Skeletal muscle tissue (tissue), 4 donors: ENCODE measurements around the gene DOCK6. TPM values are rescaled to one million over a fixed set of nuclear protein-coding genes. Genes with fewer than 3 reads are reported as not detected.
A peak's percentile ranks its signal among the peaks of the same experiment; 100 is the strongest.
"Not testable (repeated sequence)": the region's sequence is repeated elsewhere in the genome, so short reads cannot be mapped to it uniquely, and the experiment has no call there.

Experiments
- H3K27ac ChIP-seq: one replicate; pipeline ENCODE4 v1.7.0; 2013; ENCODE audit warnings: mild to moderate bottlenecking, low read depth, low read length, inconsistent platforms
- H3K27me3 ChIP-seq, 3 donors: one replicate each; pipeline ENCODE4 v1.7.0; 2013; ENCODE audit warnings: low read length in 3 of 3; ENCODE audit not compliant: control insufficient read depth in 3 of 3, insufficient read depth in 3 of 3
- H3K36me3 ChIP-seq, 3 donors: one replicate each; pipeline ENCODE4 v1.7.0; 2013; ENCODE audit warnings: low read length in 3 of 3; ENCODE audit not compliant: control insufficient read depth in 3 of 3, insufficient read depth in 3 of 3
- H3K4me1 ChIP-seq, 3 donors: one replicate each; pipeline ENCODE4 v1.7.0; 2013; ENCODE audit warnings: low read length in 3 of 3, mild to moderate bottlenecking in 3 of 3; ENCODE audit not compliant: control insufficient read depth in 3 of 3, insufficient read depth in 3 of 3
- H3K4me3 ChIP-seq, 3 donors: one replicate each; pipeline ENCODE4 v1.7.0; 2013; ENCODE audit warnings: low read length in 3 of 3
- H3K9ac ChIP-seq, 3 donors: one replicate each; pipeline ENCODE4 v1.7.0; 2013; ENCODE audit warnings: low read length in 3 of 3, mild to moderate bottlenecking in 3 of 3, moderate library complexity in 2 of 3, low read depth in 1 of 3
- H3K9me3 ChIP-seq, 3 donors: one replicate each; pipeline ENCODE4 v1.7.0; 2013; ENCODE audit warnings: low read length in 3 of 3; ENCODE audit not compliant: control insufficient read depth in 3 of 3
- total RNA-seq: library from RNA; depleted of rRNA; stranded (reverse); fragments of >200 nt; gene quantifications from one replicate; pipeline ENCODE4 v1.2.3, GENCODE V29; 2014
- donor health status: Osteomylitis.

Gene DOCK6
- total RNA-seq, 1 donor from 2014 or later, result 16.2 TPM

DNA sequence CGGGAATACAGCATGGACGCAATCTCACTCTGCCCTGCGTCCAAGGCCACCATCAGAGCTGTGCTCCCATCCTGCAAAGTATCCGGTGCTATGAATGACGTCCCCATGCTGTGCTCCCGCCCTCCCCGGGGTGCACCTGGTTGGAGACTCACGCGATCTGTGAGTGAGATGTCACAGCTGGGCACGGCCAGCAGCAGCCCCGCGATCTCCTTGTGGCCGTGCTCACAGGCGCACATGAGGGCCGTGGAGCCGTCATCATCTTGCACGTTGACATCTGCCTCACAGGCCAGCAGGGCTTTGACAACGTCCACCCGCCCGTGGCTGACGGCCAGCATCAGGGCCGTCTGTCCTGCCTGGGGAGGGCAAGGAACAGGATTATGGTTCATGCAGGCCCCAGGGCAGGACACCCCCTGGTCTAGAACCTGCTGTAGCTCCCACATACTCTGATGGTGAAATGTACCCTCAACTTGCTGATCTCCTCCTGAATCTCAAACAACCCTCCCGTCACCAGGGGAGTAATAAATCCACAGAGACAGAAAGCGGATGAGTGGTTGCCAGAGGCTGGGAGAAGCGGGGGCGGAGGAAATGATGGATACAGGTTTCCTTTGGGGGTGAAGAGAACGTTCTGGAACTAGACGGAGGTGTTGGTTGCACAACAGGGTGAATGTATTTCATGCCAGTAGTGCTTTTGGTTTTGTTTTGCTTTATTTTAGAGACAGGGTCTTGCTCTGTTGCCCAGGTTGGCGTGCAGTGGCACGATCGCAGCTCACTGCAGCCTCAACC is 92.2 kb downstream of the DOCK6 start:
- Histone ChIP-seq H3K27ac (no peak overlapping the region), H3K4me1 (peaks cover 10 to 17% (median 13%) of the 10 kb centered on the region in 3 donors), H3K9ac (no peak overlapping the region), H3K9me3 (no peaks in the 10 kb centered on the region), H3K36me3 (peaks cover 46 to 59% (median 54%) of the 10 kb centered on the region in 3 donors), H3K27me3 (no peaks in the 10 kb centered on the region), H3K4me3 (no peak overlapping the region)

DNA sequence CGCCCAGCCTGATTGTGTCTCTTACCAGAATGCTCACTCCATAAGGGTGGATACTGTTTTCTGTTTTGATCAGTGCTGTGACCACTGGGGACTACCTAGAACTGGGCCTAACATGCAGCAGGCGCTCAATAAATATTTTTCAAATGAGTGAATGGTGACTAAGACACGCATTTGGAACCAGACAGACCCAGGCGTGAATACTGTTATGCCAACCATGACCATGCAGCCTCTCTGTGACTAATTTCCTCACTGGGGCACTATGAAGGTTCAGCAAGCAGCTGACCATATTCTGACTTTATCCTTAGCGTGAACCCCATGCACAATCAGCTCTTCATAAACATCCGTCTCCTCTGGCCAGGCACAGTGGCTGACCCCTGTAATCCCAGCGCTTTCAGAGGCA is 93.8 kb downstream of the DOCK6 start:
- Histone ChIP-seq H3K4me1 (peaks cover 18 to 26% (median 22%) of the 10 kb centered on the region in 3 donors), H3K36me3 (peaks cover 36 to 47% (median 44%) of the 10 kb centered on the region in 3 donors), H3K4me3 (no peak overlapping the region), H3K27ac (no peak overlapping the region), H3K27me3 (no peaks in the 10 kb centered on the region), H3K9ac (no peak overlapping the region), H3K9me3 (no peaks in the 10 kb centered on the region)

DNA sequence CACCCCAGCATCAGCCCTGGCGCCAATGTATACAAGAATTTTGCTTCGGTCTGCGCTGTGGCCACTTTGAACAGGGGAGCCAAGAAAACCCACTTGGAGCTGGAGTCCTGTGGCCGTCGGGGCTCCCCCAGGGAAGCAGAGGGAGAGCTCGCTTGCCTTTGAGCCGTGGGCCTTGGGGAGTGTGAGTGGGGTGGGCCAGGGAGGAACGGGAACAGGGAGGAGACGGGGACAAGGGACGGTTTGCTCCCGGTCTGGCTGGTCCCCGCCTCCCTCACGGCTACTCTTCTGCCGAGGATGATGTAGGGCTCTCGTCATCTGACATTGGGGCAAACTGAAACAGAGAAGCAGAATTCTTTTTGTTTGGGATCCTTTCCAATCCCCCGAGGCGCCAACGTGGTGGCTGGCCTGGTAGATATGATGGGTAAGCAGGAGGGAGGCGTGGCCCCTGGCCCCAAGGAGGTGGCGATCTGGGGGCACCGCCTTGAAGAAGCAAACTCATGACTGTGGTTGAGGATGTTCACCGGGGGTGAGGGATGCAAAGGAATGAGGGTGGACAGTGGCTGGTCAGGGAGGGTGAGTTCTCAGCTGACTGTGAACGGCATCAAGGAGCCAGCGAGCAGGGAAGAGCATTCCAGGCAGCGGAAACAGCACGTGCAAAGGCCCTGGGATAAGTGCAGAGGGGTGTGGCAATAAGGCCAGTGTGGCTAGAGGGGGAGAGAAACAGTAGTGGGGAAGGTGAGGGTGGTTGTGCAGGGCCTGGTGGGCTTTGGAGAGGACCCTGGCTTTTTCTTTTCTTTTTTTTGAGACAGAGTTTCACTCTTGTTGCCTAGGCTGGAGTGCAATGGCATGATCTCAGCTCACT is 95.8 kb downstream of the DOCK6 start:
- H3K36me3 ChIP-seq, result peaks cover 23 to 32% (median 31%) of the 10 kb centered on the region in 3 donors
- H3K9ac ChIP-seq, result no peak overlapping the region

DNA sequence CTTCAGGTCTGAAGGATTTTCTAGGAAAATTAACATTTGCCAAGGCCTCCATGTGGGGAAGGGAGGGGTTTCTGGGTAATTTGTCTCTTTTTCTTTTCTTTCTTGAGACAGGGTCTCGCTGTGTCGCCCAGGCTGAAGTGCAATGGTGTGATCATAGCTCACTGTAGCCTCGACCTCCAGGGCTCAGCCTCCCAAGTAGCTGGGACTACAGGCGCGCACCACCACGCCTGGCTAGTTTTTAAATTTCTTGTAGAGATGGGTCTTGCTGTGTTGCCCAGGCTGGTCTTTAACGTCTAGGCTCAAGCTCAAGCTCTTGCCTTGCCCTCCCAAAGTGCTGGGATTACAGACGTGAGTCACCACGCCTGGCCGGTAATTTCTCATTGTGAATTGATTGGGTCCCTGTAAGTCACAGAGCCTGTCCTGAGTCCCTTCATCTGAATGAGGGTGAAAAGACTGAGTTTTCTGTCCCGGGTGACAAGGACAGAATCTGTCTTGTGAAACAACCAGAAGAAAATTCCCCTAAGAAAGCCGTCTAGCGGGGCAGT is 96.8 kb downstream of the DOCK6 start:
- no peaks in the 10 kb centered on the region for H3K9me3 ChIP-seq
- peak overlapping the region in 1 of 3 donors; percentile 57 for H3K9ac ChIP-seq
- no peak overlapping the region for H3K4me3 ChIP-seq

More for the DNA sequence above, 95.8 kb downstream of the DOCK6 start:
- no peak overlapping the region for H3K4me3 ChIP-seq
- peaks cover 18 to 26% (median 22%) of the 10 kb centered on the region in 3 donors for H3K4me1 ChIP-seq
- H3K27me3 ChIP-seq, result no peaks in the 10 kb centered on the region
- peak overlapping the region; percentile 74 for H3K27ac ChIP-seq
- no peaks in the 10 kb centered on the region for H3K9me3 ChIP-seq

DNA sequence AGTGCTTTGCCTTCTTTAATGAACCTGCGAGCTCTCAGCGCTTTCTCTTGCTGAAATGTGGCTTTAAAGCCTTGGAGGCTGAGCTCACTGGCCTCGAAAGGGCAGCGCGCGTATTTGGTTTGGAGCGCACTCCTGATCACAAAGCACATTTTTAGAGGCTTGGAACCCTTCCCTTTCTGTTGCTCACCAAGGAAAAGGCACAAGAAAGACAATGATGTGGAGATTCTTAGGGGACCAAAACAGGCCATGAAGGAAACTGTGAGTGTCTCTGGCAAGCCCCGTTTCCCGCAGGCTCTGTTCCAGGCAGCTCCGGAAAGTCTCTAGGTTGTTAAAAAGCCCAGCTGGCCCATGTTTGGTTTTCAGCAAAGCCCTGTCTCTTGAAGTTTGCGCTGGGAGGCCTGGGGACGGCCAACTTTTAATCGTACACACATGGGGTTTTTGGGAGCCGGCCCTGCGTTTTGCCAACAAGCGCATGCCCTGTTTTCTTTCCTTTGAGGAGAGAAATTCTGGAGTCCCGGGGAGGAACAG is 97.4 kb downstream of the DOCK6 start:
- Histone ChIP-seq H3K27ac (peak overlapping the region; percentile 74), H3K4me1 (peaks cover 18 to 26% (median 24%) of the 10 kb centered on the region in 3 donors), H3K27me3 (no peaks in the 10 kb centered on the region), H3K36me3 (peaks cover 18 to 23% (median 23%) of the 10 kb centered on the region in 3 donors), H3K9me3 (no peaks in the 10 kb centered on the region), H3K4me3 (peak overlapping the region in 1 of 3 donors; percentile 46), H3K9ac (peak overlapping the region in 2 of 3 donors; percentile 57 to 61)

More for the DNA sequence above, 96.8 kb downstream of the DOCK6 start:
- peak overlapping the region; percentile 74 for H3K27ac ChIP-seq
- peaks cover 18 to 26% (median 22%) of the 10 kb centered on the region in 3 donors for H3K4me1 ChIP-seq
- H3K27me3 ChIP-seq, result no peaks in the 10 kb centered on the region
- H3K36me3 ChIP-seq, result peaks cover 23 to 30% (median 29%) of the 10 kb centered on the region in 3 donors

DNA sequence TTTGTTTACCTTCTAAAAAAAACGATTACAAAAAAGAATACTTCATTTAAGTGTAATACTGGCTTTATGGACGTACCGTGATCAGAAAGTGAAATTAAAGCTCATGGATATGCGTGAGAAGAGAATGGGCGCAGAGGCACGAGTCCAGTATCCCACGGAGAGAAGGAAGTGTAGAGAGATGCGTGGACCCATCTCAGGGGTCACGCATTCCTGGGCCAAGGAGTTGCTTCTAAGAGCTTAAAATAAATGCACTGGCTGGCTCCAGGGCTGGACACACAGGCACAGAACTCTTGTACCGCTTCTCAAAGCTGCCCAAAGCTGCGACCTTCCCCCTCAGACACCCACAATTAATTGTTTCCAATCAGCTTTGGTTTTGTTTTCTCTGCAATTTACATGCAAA is 98.0 kb downstream of the DOCK6 start:
- no peaks in the 10 kb centered on the region for H3K27me3 ChIP-seq
- H3K27ac ChIP-seq, result peak overlapping the region; percentile 74
- peaks cover 18 to 26% (median 24%) of the 10 kb centered on the region in 3 donors for H3K4me1 ChIP-seq
- H3K9me3 ChIP-seq, result no peaks in the 10 kb centered on the region
- H3K9ac ChIP-seq, result peak overlapping the region in 1 of 3 donors; percentile 57
- peak overlapping the region in 1 of 3 donors; percentile 46 for H3K4me3 ChIP-seq
- peaks cover 13 to 20% (median 17%) of the 10 kb centered on the region in 3 donors for H3K36me3 ChIP-seq

DNA sequence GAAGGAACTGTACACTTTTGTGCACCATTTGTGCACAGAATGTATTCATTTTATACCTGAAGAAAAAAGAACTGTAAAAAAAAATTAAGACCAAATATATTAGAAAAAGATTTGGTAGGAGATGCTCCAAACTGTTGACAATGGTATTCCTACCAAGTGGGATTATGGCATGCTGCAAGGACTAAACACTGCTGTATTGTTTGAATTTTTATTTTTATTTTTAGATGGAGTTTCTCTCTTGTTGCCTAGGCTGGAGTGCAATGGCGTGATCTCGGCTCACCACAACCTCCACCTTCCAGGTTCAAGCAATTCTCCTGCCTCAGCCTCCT is 101.9 kb downstream of the DOCK6 start:
- not testable (repeated sequence) for H3K4me3 ChIP-seq, H3K27me3 ChIP-seq, H3K36me3 ChIP-seq, H3K9me3 ChIP-seq, H3K9ac ChIP-seq, H3K27ac ChIP-seq
- H3K4me1 ChIP-seq, result peaks cover 14 to 27% (median 24%) of the 10 kb centered on the region in 3 donors

DNA sequence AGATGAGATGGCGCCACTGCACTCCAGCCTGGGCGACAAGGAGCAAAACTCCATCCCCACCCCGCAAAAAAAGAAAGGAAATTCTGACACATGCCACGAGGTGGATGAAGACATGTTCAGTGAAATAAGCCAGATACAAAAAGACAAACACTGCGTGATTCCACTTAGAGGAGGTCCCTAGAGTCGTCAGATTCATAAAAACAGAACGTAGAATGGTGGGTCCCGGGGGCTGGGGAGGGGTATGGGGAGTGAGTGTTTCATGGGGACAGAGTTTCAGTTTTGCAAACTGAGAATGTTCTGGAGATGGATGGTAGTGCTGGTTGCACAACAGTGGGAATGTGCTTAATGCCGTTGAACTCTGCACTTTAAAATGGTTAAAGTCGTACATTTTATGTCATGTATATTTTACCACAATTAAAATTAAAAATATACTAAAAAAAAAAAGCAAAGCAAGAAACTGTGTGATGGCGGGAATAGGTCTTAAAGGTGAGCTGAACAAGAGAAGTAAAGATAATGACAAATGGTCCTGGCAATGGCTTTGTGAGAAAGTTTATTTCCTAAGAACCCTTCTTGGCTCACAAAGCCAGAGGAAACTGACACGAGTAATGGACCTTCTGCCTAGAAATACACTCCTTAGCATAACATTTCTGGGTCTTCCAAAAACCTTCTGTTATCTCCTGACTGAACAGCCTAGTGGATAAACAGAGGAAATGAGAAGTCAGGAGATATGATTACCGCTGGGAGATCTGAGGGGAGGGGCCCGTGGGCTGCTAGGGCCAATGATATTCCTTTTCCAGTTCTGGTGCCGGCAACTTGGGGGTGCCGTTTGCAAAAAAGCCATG is 102.5 kb downstream of the DOCK6 start:
- Histone ChIP-seq H3K36me3 (no peaks in the 10 kb centered on the region), H3K4me3 (no peak overlapping the region), H3K4me1 (peaks cover 17 to 28% (median 23%) of the 10 kb centered on the region in 3 donors), H3K27me3 (no peaks in the 10 kb centered on the region), H3K9ac (no peak overlapping the region), H3K9me3 (no peaks in the 10 kb centered on the region), H3K27ac (no peak overlapping the region)
